HepG2 (cell line): ENCODE results near the gene ACP1. TPM values are rescaled to one million over a fixed set of nuclear protein-coding genes. Genes with fewer than 3 reads are reported as not detected.
A peak's percentile ranks its signal among the peaks of the same experiment; 100 is the strongest.

ENCODE experiments used
- ETS1 ChIP-seq: sonication (generic); formaldehyde crosslinking; IDR thresholded peaks from 2 replicates; pipeline ENCODE4 v1.4.0; 2020; ENCODE audit warnings: missing genetic modification reagents
- HNRNPL ChIP-seq: fragments of 200-400 bp; formaldehyde crosslinking; IDR thresholded peaks from 2 replicates; pipeline ENCODE4 v1.6.1; 2017; ENCODE audit warnings: mild to moderate bottlenecking, low read depth, low read length
- HNRNPLL ChIP-seq: fragments of 200-400 bp; formaldehyde crosslinking; IDR thresholded peaks from 2 replicates; pipeline ENCODE4 v1.6.1; 2017; ENCODE audit warnings: mild to moderate bottlenecking, low read depth, low read length; ENCODE audit not compliant: poor library complexity, severe bottlenecking
- LCORL ChIP-seq, 2 experiments: fragments of 450-650 bp in 1 of 2; sonication (generic) in 1 of 2; formaldehyde crosslinking in 1 of 2; IDR thresholded peaks; 2 replicates each; pipeline versions ENCODE4 v1.5.0 to v1.6.1; 2017 to 2020; ENCODE audit warnings: antibody characterized with exemption in 1 of 2, missing genetic modification reagents in 1 of 2
- MBD4 ChIP-seq: IDR thresholded peaks from 2 replicates; pipeline ENCODE4 v1.6.1; 2012; ENCODE audit warnings: low read length, inconsistent platforms, borderline replicate concordance
- NCOA2 ChIP-seq: sonication (generic); formaldehyde crosslinking; IDR thresholded peaks from 2 replicates; pipeline ENCODE4 v1.8.0; 2022; ENCODE audit warnings: inconsistent platforms
- NFIB ChIP-seq: sonication (generic); formaldehyde crosslinking; IDR thresholded peaks from 2 replicates; pipeline ENCODE4 v1.9.0; 2021; ENCODE audit warnings: missing genetic modification reagents, mild to moderate bottlenecking, borderline replicate concordance
- NFKB2 ChIP-seq: sonication (generic); formaldehyde crosslinking; IDR thresholded peaks from 2 replicates; pipeline ENCODE4 v1.4.0; 2020; ENCODE audit warnings: missing genetic modification reagents, borderline replicate concordance
- SIN3A ChIP-seq: IDR thresholded peaks from 2 replicates; pipeline ENCODE4 v1.6.1; 2011; ENCODE audit warnings: low read depth, mild to moderate bottlenecking, control low read depth, low read length, borderline replicate concordance
- TEAD2 ChIP-seq: sonication (generic); formaldehyde crosslinking; IDR thresholded peaks from 2 replicates; pipeline ENCODE4 v1.9.0; 2021; ENCODE audit warnings: missing genetic modification reagents
- ZNF136 ChIP-seq: sonication (generic); formaldehyde crosslinking; IDR thresholded peaks from 2 replicates; pipeline ENCODE4 v1.8.1; 2022; ENCODE audit warnings: low read depth, mild to moderate bottlenecking, moderate library complexity, missing genetic modification reagents
- ZNF160 ChIP-seq: sonication (generic); formaldehyde crosslinking; IDR thresholded peaks from 2 replicates; pipeline ENCODE4 v1.8.0; 2022; ENCODE audit warnings: mild to moderate bottlenecking, inconsistent platforms, missing genetic modification reagents
- ZNF451 ChIP-seq: sonication (generic); formaldehyde crosslinking; IDR thresholded peaks from 2 replicates; pipeline ENCODE4 v1.5.0; 2020; ENCODE audit warnings: mild to moderate bottlenecking, missing genetic modification reagents
- ZNF652 ChIP-seq: IDR thresholded peaks from 2 replicates; pipeline ENCODE4 v1.6.1; 2016; ENCODE audit warnings: low read depth, borderline replicate concordance
- ZNF788 ChIP-seq: sonication (generic); formaldehyde crosslinking; IDR thresholded peaks from 2 replicates; pipeline ENCODE4 v1.5.0; 2020; ENCODE audit warnings: mild to moderate bottlenecking, missing genetic modification reagents, borderline replicate concordance
- ZSCAN22 ChIP-seq: sonication (generic); formaldehyde crosslinking; IDR thresholded peaks from 2 replicates; pipeline ENCODE4 v1.4.0; 2020; ENCODE audit warnings: mild to moderate bottlenecking, missing genetic modification reagents
- polyA plus RNA-seq, 8 experiments: library from polyadenylated mRNA; depleted of rRNA in 3 of 8; stranded (reverse) in 7 of 8; unstranded in 1 of 8; fragments of >200 nt; fragmentation: Illumina TruSeq in 4 of 8; extraction: Trizol in 4 of 8; gene quantifications; 2 replicates each; pipeline versions ENCODE4 v1.2.1 to v1.2.3, GENCODE V29; 2011 to 2016; ENCODE audit warnings: low read depth in 4 of 8, missing spikeins in 1 of 8, mixed read lengths in 1 of 8; ENCODE audit not compliant: insufficient read depth in 1 of 8
- total RNA-seq, 5 experiments: library from RNA; depleted of rRNA; stranded (reverse); fragments of >200 nt; fragmentation: Illumina TruSeq; extraction: Trizol; gene quantifications; 2 replicates each; pipeline ENCODE4 v1.2.3, GENCODE V29; 2016; ENCODE audit warnings: low read depth in 1 of 5
- TF ChIP-seq, protein P1 (sequence below): sonication (generic); formaldehyde crosslinking; IDR thresholded peaks from 2 replicates; pipeline ENCODE4 v1.5.1; 2020; ENCODE audit warnings: mild to moderate bottlenecking, missing genetic modification reagents, borderline replicate concordance
- TF ChIP-seq, protein P2 (sequence below): sonication (generic); formaldehyde crosslinking; IDR thresholded peaks from 2 replicates; pipeline ENCODE4 v1.4.0; 2020; ENCODE audit warnings: mild to moderate bottlenecking, missing genetic modification reagents
- TF ChIP-seq, protein P3 (sequence below): sonication (generic); formaldehyde crosslinking; conservative IDR thresholded peaks from 2 replicates; pipeline ENCODE4 v1.4.0; 2020; ENCODE audit warnings: mild to moderate bottlenecking, missing genetic modification reagents, moderate library complexity

Gene ACP1
- total and polyA plus RNA-seq, 2 of the 13 experiments (the other 11 are each of a cell fraction or from before 2014, with no cell fraction given): 246 to 348 TPM

- TF ChIP-seq TEAD2 (CRISPR knock-in tag): no peak
- no peak for TF ChIP-seq HNRNPL
- TF ChIP-seq, protein P1, sequence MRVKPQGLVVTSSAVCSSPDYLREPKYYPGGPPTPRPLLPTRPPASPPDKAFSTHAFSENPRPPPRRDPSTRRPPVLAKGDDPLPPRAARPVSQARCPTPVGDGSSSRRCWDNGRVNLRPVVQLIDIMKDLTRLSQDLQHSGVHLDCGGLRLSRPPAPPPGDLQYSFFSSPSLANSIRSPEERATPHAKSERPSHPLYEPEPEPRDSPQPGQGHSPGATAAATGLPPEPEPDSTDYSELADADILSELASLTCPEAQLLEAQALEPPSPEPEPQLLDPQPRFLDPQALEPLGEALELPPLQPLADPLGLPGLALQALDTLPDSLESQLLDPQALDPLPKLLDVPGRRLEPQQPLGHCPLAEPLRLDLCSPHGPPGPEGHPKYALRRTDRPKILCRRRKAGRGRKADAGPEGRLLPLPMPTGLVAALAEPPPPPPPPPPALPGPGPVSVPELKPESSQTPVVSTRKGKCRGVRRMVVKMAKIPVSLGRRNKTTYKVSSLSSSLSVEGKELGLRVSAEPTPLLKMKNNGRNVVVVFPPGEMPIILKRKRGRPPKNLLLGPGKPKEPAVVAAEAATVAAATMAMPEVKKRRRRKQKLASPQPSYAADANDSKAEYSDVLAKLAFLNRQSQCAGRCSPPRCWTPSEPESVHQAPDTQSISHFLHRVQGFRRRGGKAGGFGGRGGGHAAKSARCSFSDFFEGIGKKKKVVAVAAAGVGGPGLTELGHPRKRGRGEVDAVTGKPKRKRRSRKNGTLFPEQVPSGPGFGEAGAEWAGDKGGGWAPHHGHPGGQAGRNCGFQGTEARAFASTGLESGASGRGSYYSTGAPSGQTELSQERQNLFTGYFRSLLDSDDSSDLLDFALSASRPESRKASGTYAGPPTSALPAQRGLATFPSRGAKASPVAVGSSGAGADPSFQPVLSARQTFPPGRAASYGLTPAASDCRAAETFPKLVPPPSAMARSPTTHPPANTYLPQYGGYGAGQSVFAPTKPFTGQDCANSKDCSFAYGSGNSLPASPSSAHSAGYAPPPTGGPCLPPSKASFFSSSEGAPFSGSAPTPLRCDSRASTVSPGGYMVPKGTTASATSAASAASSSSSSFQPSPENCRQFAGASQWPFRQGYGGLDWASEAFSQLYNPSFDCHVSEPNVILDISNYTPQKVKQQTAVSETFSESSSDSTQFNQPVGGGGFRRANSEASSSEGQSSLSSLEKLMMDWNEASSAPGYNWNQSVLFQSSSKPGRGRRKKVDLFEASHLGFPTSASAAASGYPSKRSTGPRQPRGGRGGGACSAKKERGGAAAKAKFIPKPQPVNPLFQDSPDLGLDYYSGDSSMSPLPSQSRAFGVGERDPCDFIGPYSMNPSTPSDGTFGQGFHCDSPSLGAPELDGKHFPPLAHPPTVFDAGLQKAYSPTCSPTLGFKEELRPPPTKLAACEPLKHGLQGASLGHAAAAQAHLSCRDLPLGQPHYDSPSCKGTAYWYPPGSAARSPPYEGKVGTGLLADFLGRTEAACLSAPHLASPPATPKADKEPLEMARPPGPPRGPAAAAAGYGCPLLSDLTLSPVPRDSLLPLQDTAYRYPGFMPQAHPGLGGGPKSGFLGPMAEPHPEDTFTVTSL (CRISPR knock-in tag): peak; percentile 77; the same call in 1 of the 2 replicates
- TF ChIP-seq ZSCAN22 (CRISPR knock-in tag): peak; percentile 57; the same call in 1 of the 2 replicates
- peak; percentile 93 for TF ChIP-seq NCOA2 (CRISPR knock-in tag)
- peak; percentile 90; the same call in 1 of the 2 replicates for TF ChIP-seq MBD4
- peak; percentile 84; the same call in 1 of the 2 replicates for TF ChIP-seq ZNF788
- TF ChIP-seq, protein P2, sequence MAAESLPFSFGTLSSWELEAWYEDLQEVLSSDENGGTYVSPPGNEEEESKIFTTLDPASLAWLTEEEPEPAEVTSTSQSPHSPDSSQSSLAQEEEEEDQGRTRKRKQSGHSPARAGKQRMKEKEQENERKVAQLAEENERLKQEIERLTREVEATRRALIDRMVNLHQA (CRISPR knock-in tag): no peak
- no peak for TF ChIP-seq NFIB (CRISPR knock-in tag)
- peak; percentile 88 for TF ChIP-seq ZNF652 (CRISPR knock-in tag)
- peak; percentile 70; the same call in 1 of the 2 replicates for TF ChIP-seq ZNF136
- no peak for TF ChIP-seq ZNF451 (CRISPR knock-in tag)
- TF ChIP-seq ETS1 (CRISPR knock-in tag): no peak
- peak; percentile 74; the same call in 1 of the 2 replicates for TF ChIP-seq ZNF160 (CRISPR knock-in tag)
- no peak for TF ChIP-seq HNRNPLL
- TF ChIP-seq, protein P3, sequence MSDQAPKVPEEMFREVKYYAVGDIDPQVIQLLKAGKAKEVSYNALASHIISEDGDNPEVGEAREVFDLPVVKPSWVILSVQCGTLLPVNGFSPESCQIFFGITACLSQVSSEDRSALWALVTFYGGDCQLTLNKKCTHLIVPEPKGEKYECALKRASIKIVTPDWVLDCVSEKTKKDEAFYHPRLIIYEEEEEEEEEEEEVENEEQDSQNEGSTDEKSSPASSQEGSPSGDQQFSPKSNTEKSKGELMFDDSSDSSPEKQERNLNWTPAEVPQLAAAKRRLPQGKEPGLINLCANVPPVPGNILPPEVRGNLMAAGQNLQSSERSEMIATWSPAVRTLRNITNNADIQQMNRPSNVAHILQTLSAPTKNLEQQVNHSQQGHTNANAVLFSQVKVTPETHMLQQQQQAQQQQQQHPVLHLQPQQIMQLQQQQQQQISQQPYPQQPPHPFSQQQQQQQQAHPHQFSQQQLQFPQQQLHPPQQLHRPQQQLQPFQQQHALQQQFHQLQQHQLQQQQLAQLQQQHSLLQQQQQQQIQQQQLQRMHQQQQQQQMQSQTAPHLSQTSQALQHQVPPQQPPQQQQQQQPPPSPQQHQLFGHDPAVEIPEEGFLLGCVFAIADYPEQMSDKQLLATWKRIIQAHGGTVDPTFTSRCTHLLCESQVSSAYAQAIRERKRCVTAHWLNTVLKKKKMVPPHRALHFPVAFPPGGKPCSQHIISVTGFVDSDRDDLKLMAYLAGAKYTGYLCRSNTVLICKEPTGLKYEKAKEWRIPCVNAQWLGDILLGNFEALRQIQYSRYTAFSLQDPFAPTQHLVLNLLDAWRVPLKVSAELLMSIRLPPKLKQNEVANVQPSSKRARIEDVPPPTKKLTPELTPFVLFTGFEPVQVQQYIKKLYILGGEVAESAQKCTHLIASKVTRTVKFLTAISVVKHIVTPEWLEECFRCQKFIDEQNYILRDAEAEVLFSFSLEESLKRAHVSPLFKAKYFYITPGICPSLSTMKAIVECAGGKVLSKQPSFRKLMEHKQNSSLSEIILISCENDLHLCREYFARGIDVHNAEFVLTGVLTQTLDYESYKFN (CRISPR knock-in tag): peak; percentile 97
- no peak for TF ChIP-seq NFKB2 (CRISPR knock-in tag)
- no peak for TF ChIP-seq SIN3A
- TF ChIP-seq LCORL (IDR thresholded peaks at IDR 0.05): no peak
- TF ChIP-seq LCORL (CRISPR knock-in tag; IDR thresholded peaks at IDR 0.05): peak; percentile 85
These were observed 15.2 kb upstream of the ACP1 start (continued) for GRCh38 chr2:249538-250042.
